Calu3 (cell line): ENCODE results near the gene PEPD. TPM values are rescaled to one million over a fixed set of nuclear protein-coding genes. Genes with fewer than 3 reads are reported as not detected.

ENCODE experiments used
- BruUV-seq: library from RNA; stranded (reverse); fragments of 400-500 nt; replicated peaks from 2 replicates; lab custom pipeline; 2021; lab: Mats Ljungman, UMichigan
- CTCF ChIA-PET: fragments of 300-600 bp; sonication (Branson Sonifier 250); formaldehyde crosslinking; loops from one replicate; lab custom pipeline; 2022; ENCODE audit warnings: antibody characterized with exemption; lab: Charles Lee
- DNase-seq: peaks from one replicate; pipeline ENCODE4 v3.0.0; 2022
- H3K27ac Mint-ChIP-seq: one replicate; pipeline ENCODE4 v1.8.0; 2022; ENCODE audit warnings: mixed read lengths; ENCODE audit not compliant: unreplicated experiment
- H3K27me3 Mint-ChIP-seq: one replicate; pipeline ENCODE4 v1.8.0; 2022; ENCODE audit warnings: mixed read lengths; ENCODE audit not compliant: unreplicated experiment
- H3K36me3 Mint-ChIP-seq: one replicate; pipeline ENCODE4 v1.8.0; 2022; ENCODE audit warnings: mild to moderate bottlenecking, moderate library complexity, mixed read lengths; ENCODE audit not compliant: insufficient read depth, unreplicated experiment
- H3K4me1 Mint-ChIP-seq: one replicate; pipeline ENCODE4 v1.8.0; 2022; ENCODE audit warnings: mild to moderate bottlenecking, low read depth, mixed read lengths; ENCODE audit not compliant: unreplicated experiment
- H3K4me3 Mint-ChIP-seq: one replicate; pipeline ENCODE4 v1.8.0; 2022; ENCODE audit warnings: mild to moderate bottlenecking, low read depth, moderate library complexity, mixed read lengths; ENCODE audit not compliant: unreplicated experiment
- H3K9me3 Mint-ChIP-seq: one replicate; pipeline ENCODE4 v1.8.0; 2022; ENCODE audit warnings: low read depth, mixed read lengths; ENCODE audit not compliant: unreplicated experiment
- intact Hi-C: fragments of 100-400 bp; cut with micrococcal nuclease; formaldehyde crosslinking; loops from one replicate; pipeline ENCODE4 v1.10.0; 2022; ENCODE audit not compliant: unreplicated experiment
- total RNA-seq: library from RNA; stranded (reverse); gene quantifications from 2 replicates; pipeline ENCODE4 v1.2.3, GENCODE V29; 2022
- TF ChIP-seq, protein P1 (sequence below): fragments of 200-600 bp; IDR thresholded peaks from one replicate; pipeline ENCODE4 v1.8.0; 2022; ENCODE audit warnings: antibody characterized with exemption; ENCODE audit not compliant: unreplicated experiment

PEPD gene
- total RNA-seq, 1 experiment from 2014 or later = 65.5 TPM

DNA sequence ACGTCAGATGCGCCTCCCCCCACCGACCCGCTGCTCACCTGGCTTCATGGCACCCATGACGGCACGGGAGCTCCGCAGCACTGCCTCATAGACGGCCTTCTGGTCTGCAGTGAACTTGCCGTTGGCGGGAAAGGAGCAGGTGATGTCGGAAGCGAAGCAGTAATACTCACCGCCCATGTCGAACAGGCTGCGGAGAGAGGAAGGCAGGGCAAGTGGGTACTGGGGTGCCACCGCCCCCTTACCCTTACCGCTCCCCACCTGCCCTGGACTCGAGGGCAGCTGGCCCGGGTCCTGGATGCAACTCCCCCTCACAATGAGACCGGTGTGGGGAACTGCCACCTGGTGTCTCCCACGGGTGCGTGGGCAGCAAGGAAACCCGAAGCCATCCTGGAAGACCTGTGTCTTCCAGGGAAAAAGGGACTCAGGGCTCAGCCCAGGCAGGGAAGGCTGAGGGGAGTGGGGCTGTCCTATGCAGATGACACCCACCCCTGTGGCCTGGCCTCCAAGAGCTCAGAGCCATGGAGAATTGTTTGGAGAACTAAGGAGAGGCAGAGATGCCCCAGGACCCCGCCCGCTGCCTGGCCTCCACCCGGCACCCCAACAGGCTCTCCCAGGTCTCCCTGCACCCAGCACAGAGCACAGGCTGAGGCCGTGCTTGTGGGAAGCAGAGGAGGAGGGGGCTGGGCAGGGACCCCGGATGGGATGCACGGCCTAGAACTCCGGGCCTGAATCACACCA lies 119.7 kb downstream of the PEPD start:
- no peak overlapping the region for H3K27ac Mint-ChIP-seq

DNA sequence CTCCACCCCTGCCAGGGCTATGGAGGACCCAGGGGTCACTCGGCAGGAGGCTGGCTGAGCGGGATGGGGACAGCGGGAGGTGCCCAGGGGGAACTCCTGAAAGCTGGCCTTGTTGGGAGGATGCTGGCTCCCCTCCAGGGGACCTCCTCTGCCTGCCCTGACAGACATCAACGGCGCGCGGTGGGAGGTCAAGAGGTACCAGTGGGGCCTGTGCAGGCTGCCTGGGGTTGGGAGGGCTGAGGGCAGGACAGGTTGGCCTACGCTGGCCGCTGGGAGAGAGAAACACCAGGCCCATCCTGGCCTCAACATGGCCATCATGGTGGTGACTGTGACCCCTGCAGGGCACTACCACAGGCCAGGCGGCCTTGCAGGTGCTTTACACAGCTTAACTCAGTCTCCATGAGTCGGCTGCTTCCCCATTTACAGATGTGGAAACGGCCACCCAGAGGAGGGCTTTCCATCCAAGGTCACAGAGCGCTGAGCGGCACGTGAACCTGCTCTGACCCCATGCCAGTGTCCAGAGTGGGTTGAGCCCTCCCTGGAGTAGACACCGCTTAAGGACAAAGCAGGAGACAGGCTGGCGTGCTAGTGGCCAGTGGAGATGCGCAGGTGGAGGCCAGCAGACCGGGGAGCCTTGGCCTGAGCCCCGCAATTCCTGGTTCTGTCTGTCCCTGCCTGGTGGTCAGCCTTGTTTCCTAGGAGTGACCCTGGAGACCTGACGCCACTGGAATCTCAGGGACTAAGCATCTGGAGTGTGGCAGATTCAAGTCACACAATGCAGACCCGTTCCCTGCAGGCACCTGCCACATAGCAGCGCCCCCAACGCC lies 120.5 kb downstream of the PEPD start:
- no peaks in the 10 kb centered on the region for H3K4me1 Mint-ChIP-seq
- BruUV-seq = no TSS peak
- H3K36me3 Mint-ChIP-seq = no peaks in the 10 kb centered on the region
- H3K4me3 Mint-ChIP-seq = no peak overlapping the region
- CTCF ChIA-PET = no interaction called here
- H3K9me3 Mint-ChIP-seq = no peaks in the 10 kb centered on the region
- TF ChIP-seq, protein P1, sequence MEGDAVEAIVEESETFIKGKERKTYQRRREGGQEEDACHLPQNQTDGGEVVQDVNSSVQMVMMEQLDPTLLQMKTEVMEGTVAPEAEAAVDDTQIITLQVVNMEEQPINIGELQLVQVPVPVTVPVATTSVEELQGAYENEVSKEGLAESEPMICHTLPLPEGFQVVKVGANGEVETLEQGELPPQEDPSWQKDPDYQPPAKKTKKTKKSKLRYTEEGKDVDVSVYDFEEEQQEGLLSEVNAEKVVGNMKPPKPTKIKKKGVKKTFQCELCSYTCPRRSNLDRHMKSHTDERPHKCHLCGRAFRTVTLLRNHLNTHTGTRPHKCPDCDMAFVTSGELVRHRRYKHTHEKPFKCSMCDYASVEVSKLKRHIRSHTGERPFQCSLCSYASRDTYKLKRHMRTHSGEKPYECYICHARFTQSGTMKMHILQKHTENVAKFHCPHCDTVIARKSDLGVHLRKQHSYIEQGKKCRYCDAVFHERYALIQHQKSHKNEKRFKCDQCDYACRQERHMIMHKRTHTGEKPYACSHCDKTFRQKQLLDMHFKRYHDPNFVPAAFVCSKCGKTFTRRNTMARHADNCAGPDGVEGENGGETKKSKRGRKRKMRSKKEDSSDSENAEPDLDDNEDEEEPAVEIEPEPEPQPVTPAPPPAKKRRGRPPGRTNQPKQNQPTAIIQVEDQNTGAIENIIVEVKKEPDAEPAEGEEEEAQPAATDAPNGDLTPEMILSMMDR = no peak
- no peak for DNase-seq
- intact Hi-C loops = loop anchor here (10.0 kb wide), 2 partner anchors 86 to 256 kb away; no protein-coding TSS in a partner anchor
- H3K27me3 Mint-ChIP-seq = no peaks in the 10 kb centered on the region
- no peak overlapping the region for H3K27ac Mint-ChIP-seq

More for the DNA sequence above, 119.7 kb downstream of the PEPD start:
- CTCF ChIA-PET = interaction anchor here (0.9 kb wide), 1 partner anchor 13 kb away, joined by 3 read pairs; no protein-coding TSS in a partner anchor
- BruUV-seq = no TSS peak
- TF ChIP-seq, protein P1 = no peak
- intact Hi-C loops = loop anchor here (10.0 kb wide), 2 partner anchors 87 to 257 kb away; no protein-coding TSS in a partner anchor
- no peaks in the 10 kb centered on the region for H3K27me3 Mint-ChIP-seq
- H3K9me3 Mint-ChIP-seq = no peaks in the 10 kb centered on the region
- H3K4me3 Mint-ChIP-seq = no peak overlapping the region
- no peak for DNase-seq
- no peaks in the 10 kb centered on the region for H3K36me3 Mint-ChIP-seq
- H3K4me1 Mint-ChIP-seq = no peaks in the 10 kb centered on the region

DNA sequence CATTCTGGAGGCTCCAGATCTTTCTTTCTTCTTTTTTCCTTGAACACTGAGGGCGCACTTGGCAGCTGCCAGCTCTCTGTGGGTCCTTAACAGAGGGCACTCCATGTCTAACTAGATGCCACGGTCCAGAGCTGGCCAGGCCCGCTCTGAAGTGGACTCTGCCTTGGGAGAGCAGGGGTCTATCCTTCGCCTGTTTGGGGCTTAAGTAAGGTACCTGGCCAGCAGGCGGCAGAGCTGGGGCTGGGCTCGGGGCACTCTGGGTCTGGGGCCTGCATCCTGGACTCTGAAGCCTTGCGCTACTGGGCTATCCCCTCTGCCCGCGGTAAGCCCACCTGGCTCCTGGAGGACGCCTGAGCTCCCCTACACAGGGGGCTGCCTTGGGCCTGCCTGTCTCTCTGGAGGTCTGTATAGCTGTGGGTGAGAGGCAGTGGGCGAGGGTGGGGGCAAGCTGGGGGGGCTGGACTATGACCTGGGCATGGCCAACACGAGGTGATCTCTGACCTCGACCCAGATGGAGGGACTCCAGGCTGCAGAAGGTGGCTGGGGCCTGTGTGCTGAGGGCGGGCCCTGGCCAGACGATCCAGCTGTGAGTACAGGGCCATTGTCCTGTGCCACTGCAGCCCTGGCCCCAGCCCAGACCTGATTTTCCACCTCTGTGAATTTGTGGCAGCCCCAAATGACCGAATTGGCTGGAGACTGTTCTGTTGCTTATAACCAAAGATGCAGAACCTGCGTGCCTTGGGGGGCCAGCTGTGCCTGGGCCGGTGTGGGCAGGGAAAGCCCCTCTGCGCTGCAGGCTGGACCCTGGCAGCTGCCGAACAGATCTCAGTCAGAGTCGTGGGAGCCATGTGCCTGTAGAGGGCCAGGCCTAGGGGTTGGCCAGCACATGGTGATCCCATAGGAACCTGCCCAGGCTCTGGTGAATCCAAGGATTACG lies 121.6 kb downstream of the PEPD start:
- Mint-ChIP-seq H3K27me3 (no peaks in the 10 kb centered on the region), H3K4me3 (no peak overlapping the region), H3K36me3 (peaks cover 5% of the 10 kb centered on the region), H3K9me3 (no peaks in the 10 kb centered on the region), H3K27ac (no peak overlapping the region), H3K4me1 (no peaks in the 10 kb centered on the region)
- BruUV-seq = no TSS peak
- TF ChIP-seq, protein P1 = no peak
- CTCF ChIA-PET = interaction anchor here (1.3 kb wide), 1 partner anchor 165 kb away, joined by 10 read pairs; no protein-coding TSS in a partner anchor
- DNase-seq = no peak
- intact Hi-C loops = loop anchor here (10.0 kb wide), 2 partner anchors 85 to 255 kb away; no protein-coding TSS in a partner anchor
